Measurements from ENCODE around the gene COPE.

GRCh38 chr19:18943465-18943864 is 24.3 kb upstream of the COPE start:
- TF ChIP-seq CTCF (conservative IDR thresholded peaks at IDR 0.05), result no peak
- no peak for TF ChIP-seq ZFX (IDR thresholded peaks at IDR 0.05)

Data from C4-2B (cell line).